SK-N-SH treated with all-trans-retinoic acid at 6 μM for 48 hours (cell line): Measurements from ENCODE around the gene GGA3.

ENCODE experiments used
- ARNTL ChIP-seq: fragments of 450-650 bp; formaldehyde crosslinking; IDR thresholded peaks from 2 replicates; pipeline ENCODE4 v1.5.0; 2020; ENCODE audit warnings: low read depth, mild to moderate bottlenecking, moderate library complexity, borderline replicate concordance
- BACH2 ChIP-seq: fragments of 250-450 bp; sonication (Bioruptor Pico); IDR thresholded peaks from 2 replicates; pipeline ENCODE4 v1.9.0; 2021; ENCODE audit warnings: mild to moderate bottlenecking, borderline replicate concordance
- CSDC2 ChIP-seq: fragments of 250-450 bp; sonication (Bioruptor Pico); IDR thresholded peaks from 2 replicates; pipeline ENCODE4 v1.5.0; 2020; ENCODE audit warnings: mild to moderate bottlenecking, moderate library complexity
- ESRRG ChIP-seq: fragments of 250-450 bp; sonication (Bioruptor Pico); IDR thresholded peaks from 2 replicates; pipeline ENCODE4 v1.6.1; 2021; ENCODE audit warnings: mild to moderate bottlenecking
- RARB ChIP-seq: fragments of 250-450 bp; sonication (Bioruptor Pico); IDR thresholded peaks from 2 replicates; pipeline ENCODE4 v1.8.0; 2021; ENCODE audit warnings: mild to moderate bottlenecking, moderate library complexity
- TCF4 ChIP-seq: fragments of 250-450 bp; sonication (Bioruptor Pico); IDR thresholded peaks from 2 replicates; pipeline ENCODE4 v1.8.0; 2021; ENCODE audit warnings: mild to moderate bottlenecking, moderate library complexity, borderline replicate concordance
- TOX ChIP-seq: fragments of 250-450 bp; sonication (Bioruptor Pico); IDR thresholded peaks from 2 replicates; pipeline ENCODE4 v1.8.0; 2021; ENCODE audit warnings: mild to moderate bottlenecking, moderate library complexity, borderline replicate concordance
- ZFP3 ChIP-seq: fragments of 250-450 bp; sonication (Bioruptor Pico); IDR thresholded peaks from 2 replicates; pipeline ENCODE4 v1.5.0; 2020; ENCODE audit warnings: mild to moderate bottlenecking, moderate library complexity
- ZFP30 ChIP-seq: fragments of 450-650 bp; formaldehyde crosslinking; IDR thresholded peaks from 2 replicates; pipeline ENCODE4 v1.5.0; 2022; ENCODE audit warnings: mild to moderate bottlenecking, moderate library complexity
- ZNF565 ChIP-seq: fragments of 450-650 bp; formaldehyde crosslinking; conservative IDR thresholded peaks from 2 replicates; pipeline ENCODE4 v1.5.0; 2020; ENCODE audit warnings: low read depth, mild to moderate bottlenecking, moderate library complexity
- TF ChIP-seq, protein P1 (sequence below): fragments of 250-450 bp; sonication (Bioruptor Pico); IDR thresholded peaks from 2 replicates; pipeline ENCODE4 v1.8.0; 2020; ENCODE audit warnings: mild to moderate bottlenecking, moderate library complexity, borderline replicate concordance
- TF ChIP-seq, protein P2 (sequence below): fragments of 250-450 bp; sonication (Bioruptor Pico); IDR thresholded peaks from 2 replicates; pipeline ENCODE4 v1.5.0; 2020; ENCODE audit warnings: mild to moderate bottlenecking, moderate library complexity
- TF ChIP-seq, protein P3 (sequence below): fragments of 250-450 bp; sonication (Bioruptor Pico); IDR thresholded peaks from 2 replicates; pipeline ENCODE4 v1.8.0; 2021; ENCODE audit warnings: low read depth, mild to moderate bottlenecking, moderate library complexity, borderline replicate concordance

DNA sequence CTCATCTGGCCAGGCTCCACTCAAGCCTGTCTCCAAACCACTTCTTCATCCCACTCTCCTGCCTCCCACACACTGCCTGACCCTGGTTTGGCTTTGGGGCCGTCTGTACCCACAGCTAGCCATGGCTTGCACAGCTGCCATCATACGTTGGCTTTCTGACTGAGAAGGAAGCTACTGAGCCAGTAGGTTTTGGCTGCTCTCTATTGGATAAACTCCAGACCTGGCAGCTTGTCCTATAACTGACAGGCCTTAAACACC, 5.7 kb upstream of the GGA3 start:
- TF ChIP-seq CSDC2 (CRISPR knock-in tag) (no peak), ARNTL (CRISPR knock-in tag) (no peak), ZFP30 (CRISPR knock-in tag) (no peak), TCF4 (CRISPR knock-in tag) (no peak), ZFP3 (CRISPR knock-in tag) (no peak), ZNF565 (CRISPR knock-in tag) (no peak), RARB (CRISPR knock-in tag) (no peak), TOX (CRISPR knock-in tag) (no peak), ESRRG (no peak), BACH2 (CRISPR knock-in tag) (no peak)
- TF ChIP-seq, protein P1, sequence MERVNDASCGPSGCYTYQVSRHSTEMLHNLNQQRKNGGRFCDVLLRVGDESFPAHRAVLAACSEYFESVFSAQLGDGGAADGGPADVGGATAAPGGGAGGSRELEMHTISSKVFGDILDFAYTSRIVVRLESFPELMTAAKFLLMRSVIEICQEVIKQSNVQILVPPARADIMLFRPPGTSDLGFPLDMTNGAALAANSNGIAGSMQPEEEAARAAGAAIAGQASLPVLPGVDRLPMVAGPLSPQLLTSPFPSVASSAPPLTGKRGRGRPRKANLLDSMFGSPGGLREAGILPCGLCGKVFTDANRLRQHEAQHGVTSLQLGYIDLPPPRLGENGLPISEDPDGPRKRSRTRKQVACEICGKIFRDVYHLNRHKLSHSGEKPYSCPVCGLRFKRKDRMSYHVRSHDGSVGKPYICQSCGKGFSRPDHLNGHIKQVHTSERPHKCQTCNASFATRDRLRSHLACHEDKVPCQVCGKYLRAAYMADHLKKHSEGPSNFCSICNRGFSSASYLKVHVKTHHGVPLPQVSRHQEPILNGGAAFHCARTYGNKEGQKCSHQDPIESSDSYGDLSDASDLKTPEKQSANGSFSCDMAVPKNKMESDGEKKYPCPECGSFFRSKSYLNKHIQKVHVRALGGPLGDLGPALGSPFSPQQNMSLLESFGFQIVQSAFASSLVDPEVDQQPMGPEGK = no peak
- TF ChIP-seq, protein P2, sequence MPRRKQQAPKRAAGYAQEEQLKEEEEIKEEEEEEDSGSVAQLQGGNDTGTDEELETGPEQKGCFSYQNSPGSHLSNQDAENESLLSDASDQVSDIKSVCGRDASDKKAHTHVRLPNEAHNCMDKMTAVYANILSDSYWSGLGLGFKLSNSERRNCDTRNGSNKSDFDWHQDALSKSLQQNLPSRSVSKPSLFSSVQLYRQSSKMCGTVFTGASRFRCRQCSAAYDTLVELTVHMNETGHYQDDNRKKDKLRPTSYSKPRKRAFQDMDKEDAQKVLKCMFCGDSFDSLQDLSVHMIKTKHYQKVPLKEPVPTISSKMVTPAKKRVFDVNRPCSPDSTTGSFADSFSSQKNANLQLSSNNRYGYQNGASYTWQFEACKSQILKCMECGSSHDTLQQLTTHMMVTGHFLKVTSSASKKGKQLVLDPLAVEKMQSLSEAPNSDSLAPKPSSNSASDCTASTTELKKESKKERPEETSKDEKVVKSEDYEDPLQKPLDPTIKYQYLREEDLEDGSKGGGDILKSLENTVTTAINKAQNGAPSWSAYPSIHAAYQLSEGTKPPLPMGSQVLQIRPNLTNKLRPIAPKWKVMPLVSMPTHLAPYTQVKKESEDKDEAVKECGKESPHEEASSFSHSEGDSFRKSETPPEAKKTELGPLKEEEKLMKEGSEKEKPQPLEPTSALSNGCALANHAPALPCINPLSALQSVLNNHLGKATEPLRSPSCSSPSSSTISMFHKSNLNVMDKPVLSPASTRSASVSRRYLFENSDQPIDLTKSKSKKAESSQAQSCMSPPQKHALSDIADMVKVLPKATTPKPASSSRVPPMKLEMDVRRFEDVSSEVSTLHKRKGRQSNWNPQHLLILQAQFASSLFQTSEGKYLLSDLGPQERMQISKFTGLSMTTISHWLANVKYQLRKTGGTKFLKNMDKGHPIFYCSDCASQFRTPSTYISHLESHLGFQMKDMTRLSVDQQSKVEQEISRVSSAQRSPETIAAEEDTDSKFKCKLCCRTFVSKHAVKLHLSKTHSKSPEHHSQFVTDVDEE (CRISPR knock-in tag) = no peak
- TF ChIP-seq, protein P3, sequence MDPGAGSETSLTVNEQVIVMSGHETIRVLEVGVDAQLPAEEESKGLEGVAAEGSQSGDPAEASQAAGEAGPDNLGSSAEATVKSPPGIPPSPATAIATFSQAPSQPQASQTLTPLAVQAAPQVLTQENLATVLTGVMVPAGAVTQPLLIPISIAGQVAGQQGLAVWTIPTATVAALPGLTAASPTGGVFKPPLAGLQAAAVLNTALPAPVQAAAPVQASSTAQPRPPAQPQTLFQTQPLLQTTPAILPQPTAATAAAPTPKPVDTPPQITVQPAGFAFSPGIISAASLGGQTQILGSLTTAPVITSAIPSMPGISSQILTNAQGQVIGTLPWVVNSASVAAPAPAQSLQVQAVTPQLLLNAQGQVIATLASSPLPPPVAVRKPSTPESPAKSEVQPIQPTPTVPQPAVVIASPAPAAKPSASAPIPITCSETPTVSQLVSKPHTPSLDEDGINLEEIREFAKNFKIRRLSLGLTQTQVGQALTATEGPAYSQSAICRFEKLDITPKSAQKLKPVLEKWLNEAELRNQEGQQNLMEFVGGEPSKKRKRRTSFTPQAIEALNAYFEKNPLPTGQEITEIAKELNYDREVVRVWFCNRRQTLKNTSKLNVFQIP = no peak
